ENCODE measurements around the gene POU2AF2.
"Not testable (repeated sequence)": the region's sequence is repeated elsewhere in the genome, so short reads cannot be mapped to it uniquely, and the experiment has no call there.

Gene POU2AF2

GRCh38 chr11:111245425-111245824 lies at the start of gene POU2AF2:
Gene POU2AF2 (plus strand): TSS chr11:111245725. CDS start chr11:111245854, 129 bp downstream.
- DNase-seq (ENCODE audit: low spot score) = no peak

GRCh38 chr11:111200010-111200534 lies 45.5 kb upstream of the POU2AF2 start:
- no peak for DNase-seq (ENCODE audit: low spot score)

- DNase-seq (ENCODE audit: low spot score) = no peak
These were observed 41.3 kb upstream of the POU2AF2 start for GRCh38 chr11:111204211-111204610.

- DNase-seq (ENCODE audit: low spot score) = no peak
These were observed 39.7 kb upstream of the POU2AF2 start for GRCh38 chr11:111205632-111206385.

- DNase-seq (ENCODE audit: low spot score) = no peak
These were observed 39.1 kb upstream of the POU2AF2 start for GRCh38 chr11:111206472-111206871.

GRCh38 chr11:111207213-111207612 lies 38.3 kb upstream of the POU2AF2 start:
- DNase-seq (ENCODE audit: low spot score) = no peak

- no peak for DNase-seq (ENCODE audit: low spot score)
These were observed 35.8 kb upstream of the POU2AF2 start for GRCh38 chr11:111209543-111210355.

GRCh38 chr11:111213256-111213655 lies 32.3 kb upstream of the POU2AF2 start:
- no peak for DNase-seq (ENCODE audit: low spot score)

GRCh38 chr11:111220721-111221120 lies 24.8 kb upstream of the POU2AF2 start:
- no peak for DNase-seq (ENCODE audit: low spot score)

GRCh38 chr11:111221208-111221607 lies 24.3 kb upstream of the POU2AF2 start:
- DNase-seq (ENCODE audit: low spot score) = no peak

- DNase-seq (ENCODE audit: low spot score) = not testable (repeated sequence)
These were observed 23.6 kb upstream of the POU2AF2 start for GRCh38 chr11:111221936-111222335.

GRCh38 chr11:111222821-111223455 lies 22.6 kb upstream of the POU2AF2 start:
- not testable (repeated sequence) for DNase-seq (ENCODE audit: low spot score)

- DNase-seq (ENCODE audit: low spot score) = no peak
These were observed 19.6 kb upstream of the POU2AF2 start for GRCh38 chr11:111225881-111226280.

GRCh38 chr11:111229604-111230003 lies 15.9 kb upstream of the POU2AF2 start:
- DNase-seq (ENCODE audit: low spot score) = no peak

GRCh38 chr11:111230122-111230465 lies 15.4 kb upstream of the POU2AF2 start:
- no peak for DNase-seq (ENCODE audit: low spot score)

- no peak for DNase-seq (ENCODE audit: low spot score)
These were observed 13.7 kb upstream of the POU2AF2 start for GRCh38 chr11:111231836-111232235.

- DNase-seq (ENCODE audit: low spot score) = no peak
These were observed 9.1 kb upstream of the POU2AF2 start for GRCh38 chr11:111236383-111236782.

- DNase-seq (ENCODE audit: low spot score) = no peak
These were observed 7.6 kb upstream of the POU2AF2 start for GRCh38 chr11:111237926-111238325.

- no peak for DNase-seq (ENCODE audit: low spot score)
These were observed 1.4 kb downstream of the POU2AF2 start for GRCh38 chr11:111246956-111247355.

GRCh38 chr11:111250936-111251335 lies 5.4 kb downstream of the POU2AF2 start:
- DNase-seq (ENCODE audit: low spot score) = no peak

GRCh38 chr11:111253131-111253530 lies 7.6 kb downstream of the POU2AF2 start:
- DNase-seq (ENCODE audit: low spot score) = no peak

GRCh38 chr11:111253630-111254029 lies 8.1 kb downstream of the POU2AF2 start:
- no peak for DNase-seq (ENCODE audit: low spot score)

- DNase-seq (ENCODE audit: low spot score) = no peak
These were observed 12.5 kb downstream of the POU2AF2 start for GRCh38 chr11:111258046-111258445.

Data from RKO (cell line).